Transverse colon (tissue), 3 donors: ENCODE measurements around the gene GLS.
"Not testable (repeated sequence)": the region's sequence is repeated elsewhere in the genome, so short reads cannot be mapped to it uniquely, and the experiment has no call there.

Source experiments
- POLR2A ChIP-seq: fragments of 450-650 bp; IDR thresholded peaks from one replicate; pipeline ENCODE4 v1.6.1; 2016; ENCODE audit warnings: antibody characterized with exemption, mild to moderate bottlenecking, moderate library complexity
- TF ChIP-seq, protein P1 (sequence below), 5 experiments: fragments of 200-600 bp in 3 of 5; fragments of 450-650 bp in 2 of 5; sonication (generic) in 3 of 5; IDR thresholded peaks; 1 replicate in 2 of 5; 2 replicates in 3 of 5; pipeline ENCODE4 v1.5.1; 2016 to 2017; ENCODE audit warnings: antibody characterized with exemption in 5 of 5, inconsistent platforms in 3 of 5, mild to moderate bottlenecking in 2 of 5, moderate library complexity in 1 of 5

DNA sequence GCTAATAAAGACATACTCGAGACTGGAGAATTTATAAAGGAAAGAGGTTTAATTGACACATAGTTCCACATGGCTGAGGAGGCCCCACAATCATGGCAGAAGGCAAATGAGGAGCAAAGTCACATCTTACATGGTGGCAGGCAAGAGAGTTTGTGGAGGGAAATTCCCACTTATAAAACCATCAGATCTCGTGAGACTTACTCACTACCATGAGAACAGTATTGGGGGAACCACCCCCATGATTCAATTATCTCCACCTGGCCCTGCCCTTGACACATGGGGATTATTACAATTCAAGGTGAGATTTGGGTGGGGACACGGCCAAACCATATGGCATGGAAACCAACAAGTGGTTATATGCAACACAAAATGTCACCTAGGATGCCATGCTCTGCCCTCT, 114.7 kb downstream of the GLS start:
- TF ChIP-seq, protein P1, sequence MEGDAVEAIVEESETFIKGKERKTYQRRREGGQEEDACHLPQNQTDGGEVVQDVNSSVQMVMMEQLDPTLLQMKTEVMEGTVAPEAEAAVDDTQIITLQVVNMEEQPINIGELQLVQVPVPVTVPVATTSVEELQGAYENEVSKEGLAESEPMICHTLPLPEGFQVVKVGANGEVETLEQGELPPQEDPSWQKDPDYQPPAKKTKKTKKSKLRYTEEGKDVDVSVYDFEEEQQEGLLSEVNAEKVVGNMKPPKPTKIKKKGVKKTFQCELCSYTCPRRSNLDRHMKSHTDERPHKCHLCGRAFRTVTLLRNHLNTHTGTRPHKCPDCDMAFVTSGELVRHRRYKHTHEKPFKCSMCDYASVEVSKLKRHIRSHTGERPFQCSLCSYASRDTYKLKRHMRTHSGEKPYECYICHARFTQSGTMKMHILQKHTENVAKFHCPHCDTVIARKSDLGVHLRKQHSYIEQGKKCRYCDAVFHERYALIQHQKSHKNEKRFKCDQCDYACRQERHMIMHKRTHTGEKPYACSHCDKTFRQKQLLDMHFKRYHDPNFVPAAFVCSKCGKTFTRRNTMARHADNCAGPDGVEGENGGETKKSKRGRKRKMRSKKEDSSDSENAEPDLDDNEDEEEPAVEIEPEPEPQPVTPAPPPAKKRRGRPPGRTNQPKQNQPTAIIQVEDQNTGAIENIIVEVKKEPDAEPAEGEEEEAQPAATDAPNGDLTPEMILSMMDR (IDR thresholded peaks at IDR 0.05), result not testable (repeated sequence)
- not testable (repeated sequence) for TF ChIP-seq POLR2A
